Mucosa of descending colon (tissue), 3 donors: ENCODE results near the gene CRYGS. TPM values are rescaled to one million over a fixed set of nuclear protein-coding genes. Genes with fewer than 3 reads are reported as not detected.

Experiments used
- ATAC-seq: fragments of 200-7000 bp; cut with Tn5 transposase; one replicate; pipeline ENCODE4 v1.9.1; 2020; ENCODE audit warnings: mild to moderate bottlenecking, moderate library complexity
- DNase-seq, 3 donors: peaks; one replicate each; pipeline ENCODE4 v3.0.0-alpha.2; 2020
- H3K36me3 ChIP-seq: fragments of 200-600 bp; one replicate; pipeline ENCODE4 v1.8.0; 2021; ENCODE audit warnings: low read depth, mild to moderate bottlenecking
- H3K4me1 ChIP-seq: fragments of 200-600 bp; one replicate; pipeline ENCODE4 v1.8.0; 2021; ENCODE audit warnings: low read depth, mild to moderate bottlenecking
- H3K4me3 ChIP-seq: fragments of 200-600 bp; one replicate; pipeline ENCODE4 v1.8.0; 2021; ENCODE audit warnings: mild to moderate bottlenecking
- H3K9me3 ChIP-seq: fragments of 200-600 bp; one replicate; pipeline ENCODE4 v1.8.0; 2021; ENCODE audit warnings: mild to moderate bottlenecking
- intact Hi-C, 2 donors: fragments of 100-400 bp; cut with DNase I in 1 of 2; cut with micrococcal nuclease in 1 of 2; formaldehyde crosslinking; loops; one replicate each; pipeline versions ENCODE4 v1.11.0 to v1.11.1; 2022; cut with DNase I, micrococcal nuclease
- total RNA-seq, 3 donors: library from RNA; stranded (reverse); fragmentation: NEBNext Ultra II Directional in 2 of 3; extraction: Animal tissue kit (Norgen Biotek cat#: 25700) in 2 of 3; gene quantifications; one replicate each; pipeline versions ENCODE4 v1.2.1 to v1.2.4, GENCODE V29; 2021 to 2023
- TF ChIP-seq, protein P1 (sequence below): fragments of 200-600 bp; IDR thresholded peaks from one replicate; pipeline ENCODE4 v1.8.0; 2022; ENCODE audit warnings: antibody characterized with exemption, mild to moderate bottlenecking
- donor health status: DM: no; HTN: no; CAD: no; lungs with moderate emphysema.
- donor health status: DM: no; HTN: no; CAD: no.
- donor health status: DM: no; HTN: yes; CAD: no.

The CRYGS gene
- total RNA-seq, 3 donors from 2014 or later, result 3.2 to 3.9 (median 3.8) TPM

GRCh38 chr3:186496016-186496415 is 48.2 kb downstream of the CRYGS start:
- no peak for DNase-seq
- H3K4me1 ChIP-seq, result no peaks in the 10 kb centered on the region
- no peaks in the 10 kb centered on the region for H3K9me3 ChIP-seq
- TF ChIP-seq, protein P1, sequence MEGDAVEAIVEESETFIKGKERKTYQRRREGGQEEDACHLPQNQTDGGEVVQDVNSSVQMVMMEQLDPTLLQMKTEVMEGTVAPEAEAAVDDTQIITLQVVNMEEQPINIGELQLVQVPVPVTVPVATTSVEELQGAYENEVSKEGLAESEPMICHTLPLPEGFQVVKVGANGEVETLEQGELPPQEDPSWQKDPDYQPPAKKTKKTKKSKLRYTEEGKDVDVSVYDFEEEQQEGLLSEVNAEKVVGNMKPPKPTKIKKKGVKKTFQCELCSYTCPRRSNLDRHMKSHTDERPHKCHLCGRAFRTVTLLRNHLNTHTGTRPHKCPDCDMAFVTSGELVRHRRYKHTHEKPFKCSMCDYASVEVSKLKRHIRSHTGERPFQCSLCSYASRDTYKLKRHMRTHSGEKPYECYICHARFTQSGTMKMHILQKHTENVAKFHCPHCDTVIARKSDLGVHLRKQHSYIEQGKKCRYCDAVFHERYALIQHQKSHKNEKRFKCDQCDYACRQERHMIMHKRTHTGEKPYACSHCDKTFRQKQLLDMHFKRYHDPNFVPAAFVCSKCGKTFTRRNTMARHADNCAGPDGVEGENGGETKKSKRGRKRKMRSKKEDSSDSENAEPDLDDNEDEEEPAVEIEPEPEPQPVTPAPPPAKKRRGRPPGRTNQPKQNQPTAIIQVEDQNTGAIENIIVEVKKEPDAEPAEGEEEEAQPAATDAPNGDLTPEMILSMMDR, result no peak
- ATAC-seq, result no peak
- no peak overlapping the region for H3K4me3 ChIP-seq
- no peaks in the 10 kb centered on the region for H3K36me3 ChIP-seq
- intact Hi-C loops, result no loop called here

DNA sequence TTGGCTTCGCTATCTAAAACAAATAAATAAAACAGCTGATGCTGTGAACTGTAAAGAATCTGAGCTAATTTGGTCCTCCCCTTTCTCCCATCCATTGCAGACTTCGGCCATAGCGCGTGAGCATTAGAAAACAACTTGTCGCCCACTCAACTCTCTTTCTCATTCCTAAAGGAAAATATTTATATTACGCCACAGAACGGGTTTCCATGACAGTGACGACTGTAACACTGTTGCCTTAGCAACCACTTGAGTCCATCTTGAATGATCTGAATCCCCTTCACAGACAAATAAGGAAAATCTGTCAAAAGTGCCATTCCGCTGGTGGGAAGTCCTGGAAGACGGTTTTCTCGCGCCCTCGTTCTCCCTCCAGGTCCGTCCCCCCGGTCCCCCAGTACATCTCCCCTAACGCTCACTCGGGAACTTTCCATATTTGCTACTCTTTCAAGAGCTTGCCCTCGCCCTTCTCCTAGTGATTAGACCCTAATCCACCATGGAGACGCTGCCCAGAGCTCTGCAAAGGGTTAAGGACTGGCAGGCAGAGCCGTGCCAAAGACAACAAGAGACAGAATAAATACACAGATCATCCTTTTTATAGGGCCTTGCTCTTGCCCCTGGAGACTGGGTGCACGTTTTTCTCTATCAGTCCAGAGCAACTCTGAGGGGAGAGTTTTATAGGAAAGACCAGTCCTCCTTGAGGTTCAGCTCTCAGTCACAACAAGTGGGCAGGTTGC is 50.5 kb downstream of the CRYGS start:
- TF ChIP-seq, protein P1, result no peak
- intact Hi-C loops, result no loop called here
- ATAC-seq (no peak), DNase-seq (no peak)
- Histone ChIP-seq H3K36me3 (no peaks in the 10 kb centered on the region), H3K4me3 (no peak overlapping the region), H3K4me1 (no peaks in the 10 kb centered on the region), H3K9me3 (no peaks in the 10 kb centered on the region)

DNA sequence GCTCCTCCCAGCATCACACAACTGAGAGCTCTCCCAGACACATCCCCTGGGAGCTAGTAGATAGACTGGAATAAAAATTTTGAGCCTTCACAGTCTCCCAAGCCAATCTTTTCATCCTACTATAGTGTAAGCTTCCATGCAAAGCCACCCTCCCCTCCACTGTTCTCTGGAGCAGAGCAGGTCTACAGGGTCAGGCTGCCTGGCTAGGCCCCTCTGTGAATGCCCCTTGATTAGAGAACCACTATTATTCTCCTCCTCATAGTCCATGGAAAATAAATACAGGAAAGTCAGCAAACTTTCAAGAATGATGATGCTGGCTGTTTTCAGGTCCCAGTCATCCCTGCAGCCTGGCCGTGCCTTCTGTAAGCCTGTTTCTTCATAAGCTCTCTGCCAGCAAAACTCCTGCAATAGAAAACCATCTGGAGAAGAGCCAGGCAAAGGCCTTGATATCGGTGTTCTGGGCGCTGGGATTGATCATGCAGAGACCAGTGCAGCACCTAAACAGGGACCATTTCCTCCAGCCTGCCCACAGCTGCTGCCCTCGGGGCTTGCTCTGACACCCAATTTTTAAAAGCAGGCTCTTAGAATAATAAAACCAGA is 51.7 kb downstream of the CRYGS start:
- ATAC-seq (no peak), DNase-seq (no peak)
- Histone ChIP-seq H3K36me3 (no peaks in the 10 kb centered on the region), H3K4me3 (no peak overlapping the region), H3K9me3 (no peaks in the 10 kb centered on the region), H3K4me1 (no peaks in the 10 kb centered on the region)
- TF ChIP-seq, protein P1, result no peak
- intact Hi-C loops, result no loop called here

DNA sequence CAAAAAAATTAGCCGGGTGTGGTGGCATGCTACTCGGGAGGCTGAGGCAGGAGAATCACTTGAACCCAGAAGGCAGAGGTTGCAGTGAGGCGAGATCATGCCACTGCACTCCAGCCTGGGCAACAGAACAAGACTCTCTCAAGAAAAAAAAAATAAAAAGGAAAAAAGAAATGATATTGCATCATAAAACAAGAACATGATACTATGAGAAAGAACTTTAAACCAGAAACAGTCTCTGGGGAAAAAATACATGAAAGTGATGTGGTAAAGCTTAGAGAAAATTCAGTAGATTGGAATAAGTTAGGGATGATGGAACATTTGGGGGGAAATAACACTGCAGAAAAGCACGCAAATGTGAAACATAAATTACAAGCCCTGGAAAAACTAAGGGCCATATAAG is 54.7 kb downstream of the CRYGS start:
- intact Hi-C loops, result no loop called here
- TF ChIP-seq, protein P1, result no peak
- no peak overlapping the region for H3K4me3 ChIP-seq

More for the DNA sequence above, 54.7 kb downstream of the CRYGS start:
- no peaks in the 10 kb centered on the region for H3K36me3 ChIP-seq
- no peaks in the 10 kb centered on the region for H3K9me3 ChIP-seq
- DNase-seq (no peak), ATAC-seq (no peak)
- no peaks in the 10 kb centered on the region for H3K4me1 ChIP-seq

Other genes with a start within 250 kb of the CRYGS start
- 1 to 10 TPM in 1 of 3 donors, under 1 TPM in 2; 0.80 to 6.7 (median 0.96) TPM for gene DGKG, start 182.1 kb downstream of the CRYGS start, total RNA-seq
- gene TBCCD1, start 23.0 kb upstream of the CRYGS start, total RNA-seq, result 10 to 100 TPM; 11.0 to 13.4 (median 12.6) TPM
- 10 to 100 TPM; 32.2 to 45.7 (median 34.0) TPM for gene DNAJB11, start 26.3 kb upstream of the CRYGS start, total RNA-seq
- gene AHSG, start 68.7 kb upstream of the CRYGS start, total RNA-seq, result not detected
- not detected for gene FETUB, start 96.0 kb upstream of the CRYGS start, total RNA-seq
- not detected for gene HRG, start 121.6 kb upstream of the CRYGS start, total RNA-seq
- 1 to 10 TPM in 1 of 3 donors, under 1 TPM in 2; 0.12 to 3.2 (median 0.44) TPM for gene KNG1, start 173.0 kb upstream of the CRYGS start, total RNA-seq
- gene EIF4A2, start 239.2 kb upstream of the CRYGS start, total RNA-seq, result 100 to 1,000 TPM; 218 to 536 (median 316) TPM